ENCODE data around the gene TRIM66.

The TRIM66 gene

GRCh38 chr11:8603696-8604077 lies 78.8 kb downstream of the TRIM66 start:
- DNase-seq, result no peak

GRCh38 chr11:8601376-8602133 lies 80.9 kb downstream of the TRIM66 start:
- no peak for DNase-seq

GRCh38 chr11:8598506-8598905 lies 84.0 kb downstream of the TRIM66 start:
- no peak for DNase-seq

GRCh38 chr11:8597182-8597581 lies 85.3 kb downstream of the TRIM66 start:
- no peak for DNase-seq

- no peak for DNase-seq
These were observed 85.9 kb downstream of the TRIM66 start for GRCh38 chr11:8596504-8597046.

GRCh38 chr11:8593935-8594909 lies 88.2 kb downstream of the TRIM66 start, which contains the start of gene STK33:
STK33 (minus strand) TSS chr11:8594228; CDS start chr11:8474905, 119,323 bp downstream.
- no peak for DNase-seq

- DNase-seq, result no peak
These were observed 89.0 kb downstream of the TRIM66 start for GRCh38 chr11:8593455-8593854.

GRCh38 chr11:8587915-8588314 lies 94.5 kb downstream of the TRIM66 start:
- no peak for DNase-seq

GRCh38 chr11:8586805-8587204 lies 95.7 kb downstream of the TRIM66 start:
- no peak for DNase-seq

- no peak for DNase-seq
These were observed 96.3 kb downstream of the TRIM66 start for GRCh38 chr11:8586184-8586583.

GRCh38 chr11:8584511-8584910 lies 98.0 kb downstream of the TRIM66 start:
- no peak for DNase-seq

GRCh38 chr11:8584082-8584481 lies 98.4 kb downstream of the TRIM66 start:
- DNase-seq, result no peak

- no peak for DNase-seq
These were observed 101.2 kb downstream of the TRIM66 start for GRCh38 chr11:8581300-8581699.

- no peak for DNase-seq
These were observed 104.5 kb downstream of the TRIM66 start for GRCh38 chr11:8577791-8578581.

GRCh38 chr11:8574798-8575197 lies 107.7 kb downstream of the TRIM66 start:
- DNase-seq, result no peak

- no peak for DNase-seq
These were observed 108.7 kb downstream of the TRIM66 start for GRCh38 chr11:8573777-8574176.

GRCh38 chr11:8567602-8568198 lies 114.8 kb downstream of the TRIM66 start:
- DNase-seq, result no peak

- DNase-seq, result no peak
These were observed 115.8 kb downstream of the TRIM66 start for GRCh38 chr11:8566613-8567210.

- no peak for DNase-seq
These were observed 117.9 kb downstream of the TRIM66 start for GRCh38 chr11:8564526-8564925.
